Measurements from ENCODE around the gene ZSCAN18. TPM values are rescaled to one million over a fixed set of nuclear protein-coding genes. Genes with fewer than 3 reads are reported as not detected.

ZSCAN18 gene
- total RNA-seq, 1 experiment from 2014 or later, result 0.12 TPM

GRCh38 chr19:58042495-58043340 is 55.3 kb downstream of the ZSCAN18 start (continued):
- TF ChIP-seq, protein P1, sequence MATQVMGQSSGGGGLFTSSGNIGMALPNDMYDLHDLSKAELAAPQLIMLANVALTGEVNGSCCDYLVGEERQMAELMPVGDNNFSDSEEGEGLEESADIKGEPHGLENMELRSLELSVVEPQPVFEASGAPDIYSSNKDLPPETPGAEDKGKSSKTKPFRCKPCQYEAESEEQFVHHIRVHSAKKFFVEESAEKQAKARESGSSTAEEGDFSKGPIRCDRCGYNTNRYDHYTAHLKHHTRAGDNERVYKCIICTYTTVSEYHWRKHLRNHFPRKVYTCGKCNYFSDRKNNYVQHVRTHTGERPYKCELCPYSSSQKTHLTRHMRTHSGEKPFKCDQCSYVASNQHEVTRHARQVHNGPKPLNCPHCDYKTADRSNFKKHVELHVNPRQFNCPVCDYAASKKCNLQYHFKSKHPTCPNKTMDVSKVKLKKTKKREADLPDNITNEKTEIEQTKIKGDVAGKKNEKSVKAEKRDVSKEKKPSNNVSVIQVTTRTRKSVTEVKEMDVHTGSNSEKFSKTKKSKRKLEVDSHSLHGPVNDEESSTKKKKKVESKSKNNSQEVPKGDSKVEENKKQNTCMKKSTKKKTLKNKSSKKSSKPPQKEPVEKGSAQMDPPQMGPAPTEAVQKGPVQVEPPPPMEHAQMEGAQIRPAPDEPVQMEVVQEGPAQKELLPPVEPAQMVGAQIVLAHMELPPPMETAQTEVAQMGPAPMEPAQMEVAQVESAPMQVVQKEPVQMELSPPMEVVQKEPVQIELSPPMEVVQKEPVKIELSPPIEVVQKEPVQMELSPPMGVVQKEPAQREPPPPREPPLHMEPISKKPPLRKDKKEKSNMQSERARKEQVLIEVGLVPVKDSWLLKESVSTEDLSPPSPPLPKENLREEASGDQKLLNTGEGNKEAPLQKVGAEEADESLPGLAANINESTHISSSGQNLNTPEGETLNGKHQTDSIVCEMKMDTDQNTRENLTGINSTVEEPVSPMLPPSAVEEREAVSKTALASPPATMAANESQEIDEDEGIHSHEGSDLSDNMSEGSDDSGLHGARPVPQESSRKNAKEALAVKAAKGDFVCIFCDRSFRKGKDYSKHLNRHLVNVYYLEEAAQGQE (IDR thresholded peaks at IDR 0.05; ENCODE audit: low read depth), result no peak
- no peak for TF ChIP-seq SP1 (IDR thresholded peaks at IDR 0.05; ENCODE audit: low read depth)
- no peak for TF ChIP-seq TCF7L2 (IDR thresholded peaks at IDR 0.05; ENCODE audit: borderline replicate concordance, extremely low read depth, insufficient read depth, insufficient read length)
- TF ChIP-seq EGR1 (IDR thresholded peaks at IDR 0.05; ENCODE audit: low read depth), result no peak
- no peak for TF ChIP-seq YY1 (IDR thresholded peaks at IDR 0.05; ENCODE audit: extremely low read depth, insufficient replicate concordance, low read depth, low read length)

GRCh38 chr19:58040751-58041525 is 57.1 kb downstream of the ZSCAN18 start:
- BruUV-seq (replicated peaks), result no TSS peak
- no peaks in the 10 kb centered on the region for H3K9me2 ChIP-seq (ENCODE audit: insufficient read depth)
- no peaks in the 10 kb centered on the region for H3K4me1 ChIP-seq (ENCODE audit: control insufficient read depth in 1 of 2, insufficient read depth in 2 of 2, low read length in 2 of 2)
- ATAC-seq, result no peak
- H3K4me2 ChIP-seq (ENCODE audit: low read length), result no peak overlapping the region
- no peaks in the 10 kb centered on the region for H3K79me2 ChIP-seq (ENCODE audit: insufficient read depth, low read length)
- intact Hi-C loops (cut with micrococcal nuclease), result no loop called here
- H3K27ac ChIP-seq (ENCODE audit: low read depth, low read length), result no peak overlapping the region
- no peak for DNase-seq (ENCODE audit: low read depth, low spot score)
- no peak overlapping the region for H3K4me3 ChIP-seq (replicated peaks in 1 of 2; ENCODE audit: low read depth in 1 of 2, low read length in 2 of 2)
- POLR2A ChIA-PET, result no interaction called here
- H4K20me1 ChIP-seq (ENCODE audit: insufficient read depth), result no peaks in the 10 kb centered on the region
- H3K36me3 ChIP-seq (ENCODE audit: control insufficient read depth in 1 of 2, insufficient read depth in 2 of 2, low read length in 2 of 2), result no peaks in the 10 kb centered on the region
- RAD21 ChIA-PET (ENCODE audit: low non-redundant PET in 1 of 2, low total read pairs in 2 of 2, uncharacterized antibody in 2 of 2, unreplicated experiment in 2 of 2), result no interaction called here
- H3K27me3 ChIP-seq (ENCODE audit: insufficient read depth, low read length), result no peaks in the 10 kb centered on the region
- H3K9ac ChIP-seq (ENCODE audit: low read length), result no peak overlapping the region
- no peak overlapping the region for H2AFZ ChIP-seq (ENCODE audit: low read depth, low read length, poor library complexity, severe bottlenecking)
- peaks cover 0 to 10% of the 10 kb centered on the region in 2 experiments; a peak in 2 of 4 replicates for H3K9me3 ChIP-seq (ENCODE audit: control insufficient read depth in 1 of 2, insufficient read depth in 1 of 2, low read depth in 1 of 2, low read length in 2 of 2)
- CTCF ChIA-PET, result no interaction called here
- TF ChIP-seq EZH2 (IDR thresholded peaks at IDR 0.05) (no peak), YY1 (IDR thresholded peaks at IDR 0.05; ENCODE audit: extremely low read depth, insufficient replicate concordance, low read depth, low read length) (no peak), JUND (IDR thresholded peaks at IDR 0.05) (no peak), EGR1 (IDR thresholded peaks at IDR 0.05; ENCODE audit: low read depth) (no peak), SIN3A (IDR thresholded peaks at IDR 0.05; ENCODE audit: low read depth) (no peak), POLR2A (IDR thresholded peaks at IDR 0.05; ENCODE audit: borderline replicate concordance, extremely low read depth, insufficient read depth, insufficient read length) (no peak), ELF1 (IDR thresholded peaks at IDR 0.05; ENCODE audit: borderline replicate concordance, low read depth) (no peak), CEBPB (IDR thresholded peaks at IDR 0.05; ENCODE audit: low read depth) (no peak), POLR2AphosphoS5 (IDR thresholded peaks at IDR 0.05; ENCODE audit: low read depth, low read length) (no peak)
- TF ChIP-seq, protein P2, sequence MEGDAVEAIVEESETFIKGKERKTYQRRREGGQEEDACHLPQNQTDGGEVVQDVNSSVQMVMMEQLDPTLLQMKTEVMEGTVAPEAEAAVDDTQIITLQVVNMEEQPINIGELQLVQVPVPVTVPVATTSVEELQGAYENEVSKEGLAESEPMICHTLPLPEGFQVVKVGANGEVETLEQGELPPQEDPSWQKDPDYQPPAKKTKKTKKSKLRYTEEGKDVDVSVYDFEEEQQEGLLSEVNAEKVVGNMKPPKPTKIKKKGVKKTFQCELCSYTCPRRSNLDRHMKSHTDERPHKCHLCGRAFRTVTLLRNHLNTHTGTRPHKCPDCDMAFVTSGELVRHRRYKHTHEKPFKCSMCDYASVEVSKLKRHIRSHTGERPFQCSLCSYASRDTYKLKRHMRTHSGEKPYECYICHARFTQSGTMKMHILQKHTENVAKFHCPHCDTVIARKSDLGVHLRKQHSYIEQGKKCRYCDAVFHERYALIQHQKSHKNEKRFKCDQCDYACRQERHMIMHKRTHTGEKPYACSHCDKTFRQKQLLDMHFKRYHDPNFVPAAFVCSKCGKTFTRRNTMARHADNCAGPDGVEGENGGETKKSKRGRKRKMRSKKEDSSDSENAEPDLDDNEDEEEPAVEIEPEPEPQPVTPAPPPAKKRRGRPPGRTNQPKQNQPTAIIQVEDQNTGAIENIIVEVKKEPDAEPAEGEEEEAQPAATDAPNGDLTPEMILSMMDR (IDR thresholded peaks at IDR 0.05 in 2 of 3, conservative IDR thresholded peaks at IDR 0.05 in 1 of 3; ENCODE audit: borderline replicate concordance in 1 of 3, insufficient read depth in 1 of 3, low read depth in 2 of 3, low read length in 2 of 3), result no peak
- TF ChIP-seq, protein P1 (IDR thresholded peaks at IDR 0.05; ENCODE audit: low read depth), result no peak

Data from HCT116 (cell line).